Astrocyte (in vitro differentiated cells and primary cell): ENCODE measurements around the gene PACS2. TPM values are rescaled to one million over a fixed set of nuclear protein-coding genes. Genes with fewer than 3 reads are reported as not detected.

Source experiments
- DNase-seq: peaks from one replicate; pipeline ENCODE4 v3.0.0-alpha.2; 2010; ENCODE audit warnings: low read depth
- FAIRE-seq: peaks from 2 replicates; lab custom pipeline; 2011; peaks lifted over from hg19 to GRCh38; lab: Jason Lieb, UNC
- H2AFZ ChIP-seq: 2 replicates; pipeline ENCODE4 v1.6.0; 2012; ENCODE audit warnings: low read depth, low read length, inconsistent platforms
- H3K27ac ChIP-seq: 2 replicates; pipeline ENCODE4 v1.5.1; 2011; ENCODE audit warnings: low read depth, low read length, inconsistent platforms
- H3K27me3 ChIP-seq: 2 replicates; pipeline ENCODE4 v1.6.0; 2011; ENCODE audit warnings: low read length, inconsistent platforms; ENCODE audit not compliant: insufficient read depth
- H3K36me3 ChIP-seq: 2 replicates; pipeline ENCODE4 v1.5.1; 2011; ENCODE audit warnings: low read length, inconsistent platforms; ENCODE audit not compliant: insufficient read depth
- H3K4me1 ChIP-seq: 2 replicates; pipeline ENCODE4 v1.5.1; 2011; ENCODE audit warnings: low read length, inconsistent platforms; ENCODE audit not compliant: insufficient read depth
- H3K4me2 ChIP-seq: 2 replicates; pipeline ENCODE4 v1.6.0; 2012; ENCODE audit warnings: low read length, inconsistent platforms
- H3K4me3 ChIP-seq: 2 replicates; pipeline ENCODE4 v1.5.1; 2011; ENCODE audit warnings: low read depth, mild to moderate bottlenecking, low read length, inconsistent platforms; ENCODE audit not compliant: insufficient read depth
- H3K79me2 ChIP-seq: 2 replicates; pipeline ENCODE4 v1.6.0; 2012; ENCODE audit warnings: mild to moderate bottlenecking, low read length, inconsistent platforms; ENCODE audit not compliant: insufficient read depth
- H3K9ac ChIP-seq: 2 replicates; pipeline ENCODE4 v1.6.0; 2012; ENCODE audit warnings: mild to moderate bottlenecking, low read length, inconsistent platforms
- H3K9me3 ChIP-seq: 2 replicates; pipeline ENCODE4 v1.5.1; 2012; ENCODE audit warnings: low read depth, mild to moderate bottlenecking, low read length, inconsistent platforms; ENCODE audit not compliant: insufficient read depth
- H4K20me1 ChIP-seq: 2 replicates; pipeline ENCODE4 v1.6.0; 2012; ENCODE audit warnings: low read length, inconsistent platforms; ENCODE audit not compliant: insufficient read depth
- H3K27ac Mint-ChIP-seq: one replicate; pipeline ENCODE4 v1.8.0; 2021; ENCODE audit warnings: mild to moderate bottlenecking, mixed read lengths; ENCODE audit not compliant: unreplicated experiment
- H3K27me3 Mint-ChIP-seq: one replicate; pipeline ENCODE4 v1.8.0; 2021; ENCODE audit warnings: low read depth, mixed read lengths; ENCODE audit not compliant: unreplicated experiment
- H3K36me3 Mint-ChIP-seq: one replicate; pipeline ENCODE4 v1.8.0; 2021; ENCODE audit warnings: low read depth, mixed read lengths; ENCODE audit not compliant: unreplicated experiment
- H3K4me1 Mint-ChIP-seq: one replicate; pipeline ENCODE4 v1.8.0; 2021; ENCODE audit warnings: low read depth, mixed read lengths; ENCODE audit not compliant: unreplicated experiment
- H3K4me3 Mint-ChIP-seq: one replicate; pipeline ENCODE4 v1.8.0; 2021; ENCODE audit warnings: mild to moderate bottlenecking, moderate library complexity, mixed read lengths; ENCODE audit not compliant: unreplicated experiment
- H3K9me3 Mint-ChIP-seq: one replicate; pipeline ENCODE4 v1.8.0; 2021; ENCODE audit warnings: mild to moderate bottlenecking, mixed read lengths; ENCODE audit not compliant: unreplicated experiment
- EZH2 ChIP-seq: IDR thresholded peaks from 2 replicates; pipeline ENCODE4 v1.6.1; 2012; ENCODE audit warnings: mild to moderate bottlenecking, low read length, inconsistent platforms; ENCODE audit not compliant: insufficient read depth
- total RNA-seq: library from RNA; stranded (reverse); gene quantifications from 2 replicates; pipeline ENCODE4 v1.2.1, GENCODE V29; 2021
- TF ChIP-seq, protein P1 (sequence below): IDR thresholded peaks from 2 replicates; pipeline ENCODE4 v1.5.1; 2011; ENCODE audit warnings: low read depth, mild to moderate bottlenecking, inconsistent platforms, low read length, moderate library complexity; ENCODE audit not compliant: insufficient read depth

PACS2 gene
- total RNA-seq, 1 donor from 2014 or later, result 51.0 TPM

DNA sequence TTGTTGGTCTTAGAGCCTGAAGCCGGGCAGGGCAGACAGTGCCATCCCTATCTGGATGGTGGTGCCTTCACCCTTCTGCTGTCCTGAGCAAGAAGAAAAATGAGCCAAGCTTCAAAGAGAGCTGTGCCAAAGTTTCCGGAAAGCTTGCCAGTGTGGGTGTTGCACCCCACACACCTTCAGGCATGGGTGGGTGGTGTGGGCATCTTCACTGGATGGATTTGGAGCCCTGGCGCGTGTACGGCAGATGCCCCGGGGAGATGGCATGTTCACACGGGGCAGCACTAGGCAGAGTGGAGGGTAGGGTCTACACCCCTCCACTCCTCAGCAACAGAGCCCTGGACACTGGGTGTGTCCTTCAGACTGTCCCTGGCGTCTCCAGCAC, 33.0 kb downstream of the PACS2 start:
- H2AFZ ChIP-seq, result no peak overlapping the region
- no peak for FAIRE-seq
- H3K27me3 ChIP-seq, result no peaks in the 10 kb centered on the region
- Mint-ChIP-seq H3K36me3 (peaks cover 6% of the 10 kb centered on the region), H3K4me3 (no peak overlapping the region), H3K4me1 (peaks cover 12% of the 10 kb centered on the region), H3K9me3 (peaks cover 7% of the 10 kb centered on the region), H3K27me3 (no peaks in the 10 kb centered on the region), H3K27ac (no peak overlapping the region)
- no peaks in the 10 kb centered on the region for H3K36me3 ChIP-seq
- no peaks in the 10 kb centered on the region for H3K9me3 ChIP-seq
- no peak for DNase-seq
- no peaks in the 10 kb centered on the region for H3K4me1 ChIP-seq
- TF ChIP-seq, protein P1, sequence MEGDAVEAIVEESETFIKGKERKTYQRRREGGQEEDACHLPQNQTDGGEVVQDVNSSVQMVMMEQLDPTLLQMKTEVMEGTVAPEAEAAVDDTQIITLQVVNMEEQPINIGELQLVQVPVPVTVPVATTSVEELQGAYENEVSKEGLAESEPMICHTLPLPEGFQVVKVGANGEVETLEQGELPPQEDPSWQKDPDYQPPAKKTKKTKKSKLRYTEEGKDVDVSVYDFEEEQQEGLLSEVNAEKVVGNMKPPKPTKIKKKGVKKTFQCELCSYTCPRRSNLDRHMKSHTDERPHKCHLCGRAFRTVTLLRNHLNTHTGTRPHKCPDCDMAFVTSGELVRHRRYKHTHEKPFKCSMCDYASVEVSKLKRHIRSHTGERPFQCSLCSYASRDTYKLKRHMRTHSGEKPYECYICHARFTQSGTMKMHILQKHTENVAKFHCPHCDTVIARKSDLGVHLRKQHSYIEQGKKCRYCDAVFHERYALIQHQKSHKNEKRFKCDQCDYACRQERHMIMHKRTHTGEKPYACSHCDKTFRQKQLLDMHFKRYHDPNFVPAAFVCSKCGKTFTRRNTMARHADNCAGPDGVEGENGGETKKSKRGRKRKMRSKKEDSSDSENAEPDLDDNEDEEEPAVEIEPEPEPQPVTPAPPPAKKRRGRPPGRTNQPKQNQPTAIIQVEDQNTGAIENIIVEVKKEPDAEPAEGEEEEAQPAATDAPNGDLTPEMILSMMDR, result no peak
- TF ChIP-seq EZH2, result no peak
- no peak overlapping the region for H3K4me2 ChIP-seq
- H3K9ac ChIP-seq, result no peak overlapping the region
- peaks cover 51% of the 10 kb centered on the region for H4K20me1 ChIP-seq
- H3K4me3 ChIP-seq, result no peak overlapping the region
- H3K79me2 ChIP-seq, result peaks cover 7% of the 10 kb centered on the region
- no peak overlapping the region for H3K27ac ChIP-seq

DNA sequence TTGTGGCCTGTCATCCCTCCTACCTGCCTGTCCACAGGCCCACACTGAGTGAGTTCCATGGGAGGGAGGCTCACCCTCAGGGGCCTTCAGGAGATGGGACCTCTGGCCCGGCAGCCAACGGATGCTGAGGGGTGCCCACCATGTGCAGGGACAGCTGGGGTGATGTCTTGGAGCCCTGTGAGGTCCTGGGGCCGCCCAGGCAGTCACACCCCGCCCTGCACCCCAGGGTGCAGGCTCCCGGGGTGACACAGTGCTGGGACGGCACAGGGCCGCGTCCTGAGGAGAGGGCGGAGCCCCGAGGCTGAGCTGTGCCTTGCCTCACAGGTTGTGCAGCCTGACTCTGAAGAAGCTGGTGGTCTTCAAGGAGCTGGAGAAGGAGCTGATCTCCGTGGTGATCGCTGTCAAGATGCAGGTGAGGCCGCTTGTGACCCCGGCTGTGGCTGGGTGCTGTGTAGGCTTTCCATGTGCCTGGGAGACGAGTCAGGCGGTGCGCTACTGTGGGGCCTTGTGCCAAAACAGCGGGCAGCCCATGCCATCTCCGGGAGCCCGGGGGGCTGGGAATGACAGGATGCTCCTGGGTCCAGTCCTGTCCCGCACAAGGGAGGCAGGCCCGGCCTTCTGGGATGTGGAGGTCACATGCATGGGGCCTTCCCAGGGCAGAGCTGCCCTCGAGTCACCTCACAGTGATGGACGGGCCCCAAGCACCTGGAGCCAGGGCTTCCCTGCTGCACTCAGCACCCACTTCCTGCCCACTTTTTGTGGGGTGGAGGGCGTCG, 33.8 kb downstream of the PACS2 start:
- no peak overlapping the region for H3K4me3 ChIP-seq
- Mint-ChIP-seq H3K27ac (no peak overlapping the region), H3K9me3 (peaks cover 7% of the 10 kb centered on the region), H3K4me3 (no peak overlapping the region), H3K4me1 (peaks cover 7% of the 10 kb centered on the region), H3K27me3 (no peaks in the 10 kb centered on the region), H3K36me3 (peaks cover 6% of the 10 kb centered on the region)
- no peaks in the 10 kb centered on the region for H3K4me1 ChIP-seq
- no peak overlapping the region for H3K27ac ChIP-seq
- H4K20me1 ChIP-seq, result peaks cover 47% of the 10 kb centered on the region
- H2AFZ ChIP-seq, result no peak overlapping the region
- peaks cover 3% of the 10 kb centered on the region for H3K79me2 ChIP-seq
- H3K27me3 ChIP-seq, result no peaks in the 10 kb centered on the region
- no peak overlapping the region for H3K4me2 ChIP-seq
- no peaks in the 10 kb centered on the region for H3K36me3 ChIP-seq
- TF ChIP-seq, protein P1, result no peak
- TF ChIP-seq EZH2, result no peak
- DNase-seq (no peak), FAIRE-seq (no peak)
- H3K9ac ChIP-seq, result no peak overlapping the region
- H3K9me3 ChIP-seq, result no peaks in the 10 kb centered on the region
